Mesenchymal stem cell (in vitro differentiated cells and primary cell): ENCODE results near the gene PNMT.

ENCODE experiments used
- DNase-seq: peaks from one replicate; pipeline ENCODE4 v3.0.0-alpha.2; 2013
- H2AFZ ChIP-seq: one replicate; pipeline ENCODE4 v1.6.1; 2013; ENCODE audit warnings: low read depth, mild to moderate bottlenecking, control low read depth, inconsistent platforms, low read length, moderate library complexity
- H2AK5ac ChIP-seq: 2 replicates; pipeline ENCODE4 v1.6.1; 2013; ENCODE audit warnings: low read length, moderate library complexity, mild to moderate bottlenecking, inconsistent platforms; ENCODE audit not compliant: severe bottlenecking
- H2BK120ac ChIP-seq: one replicate; pipeline ENCODE4 v1.6.1; 2013; ENCODE audit warnings: low read depth, mild to moderate bottlenecking, inconsistent platforms, low read length, moderate library complexity
- H2BK12ac ChIP-seq, 2 experiments: one replicate each; pipeline ENCODE4 v1.6.1; 2013; ENCODE audit warnings: inconsistent platforms in 2 of 2, low read length in 2 of 2, mild to moderate bottlenecking in 2 of 2, moderate library complexity in 2 of 2, control low read depth in 1 of 2
- H2BK15ac ChIP-seq: one replicate; pipeline ENCODE4 v1.6.1; 2013; ENCODE audit warnings: mild to moderate bottlenecking, low read depth, inconsistent platforms; ENCODE audit not compliant: poor library complexity, severe bottlenecking
- H2BK5ac ChIP-seq: 2 replicates; pipeline ENCODE4 v1.6.1; 2013; ENCODE audit warnings: low read depth, mild to moderate bottlenecking, low read length, control low read depth, inconsistent platforms; ENCODE audit not compliant: poor library complexity, severe bottlenecking
- H3K14ac ChIP-seq, 2 experiments: one replicate each; pipeline ENCODE4 v1.6.1; 2013; ENCODE audit warnings: inconsistent platforms in 2 of 2, low read length in 2 of 2, control low read depth in 1 of 2, mild to moderate bottlenecking in 1 of 2, moderate library complexity in 1 of 2
- H3K18ac ChIP-seq, 2 experiments: one replicate each; pipeline ENCODE4 v1.6.1; 2013; ENCODE audit warnings: inconsistent platforms in 2 of 2, low read length in 2 of 2, control low read depth in 1 of 2, low read depth in 1 of 2, mild to moderate bottlenecking in 1 of 2
- H3K23ac ChIP-seq, 2 experiments: one replicate each; pipeline ENCODE4 v1.6.1; 2013; ENCODE audit warnings: inconsistent platforms in 2 of 2, low read length in 2 of 2, mild to moderate bottlenecking in 2 of 2, moderate library complexity in 2 of 2, control low read depth in 1 of 2
- H3K27ac ChIP-seq: 2 replicates; pipeline ENCODE4 v1.5.1; 2013; ENCODE audit warnings: mild to moderate bottlenecking, moderate library complexity, low read length, control low read depth, inconsistent platforms; ENCODE audit not compliant: poor library complexity, severe bottlenecking
- H3K27me3 ChIP-seq, 2 experiments: 2 replicates each; pipeline versions ENCODE4 v1.6.1 to v1.7.0; 2013; ENCODE audit warnings: low read length in 2 of 2, mild to moderate bottlenecking in 2 of 2, moderate library complexity in 2 of 2, control low read depth in 1 of 2, inconsistent platforms in 1 of 2; ENCODE audit not compliant: control insufficient read depth in 1 of 2, insufficient read depth in 1 of 2
- H3K36me3 ChIP-seq, 2 experiments: 2 replicates each; pipeline versions ENCODE4 v1.6.1 to v1.7.0; 2013; ENCODE audit warnings: low read length in 2 of 2, control low read depth in 1 of 2, inconsistent platforms in 1 of 2, low read depth in 1 of 2, mild to moderate bottlenecking in 1 of 2; ENCODE audit not compliant: insufficient read depth in 2 of 2, control insufficient read depth in 1 of 2
- H3K4ac ChIP-seq, 2 experiments: one replicate each; pipeline ENCODE4 v1.6.1; 2013; ENCODE audit warnings: inconsistent platforms in 2 of 2, low read length in 2 of 2, mild to moderate bottlenecking in 2 of 2, moderate library complexity in 2 of 2, control low read depth in 1 of 2, low read depth in 1 of 2
- H3K4me1 ChIP-seq: 2 replicates; pipeline ENCODE4 v1.6.1; 2013; ENCODE audit warnings: low read depth, low read length, control low read depth; ENCODE audit not compliant: control insufficient read depth, insufficient read depth
- H3K4me2 ChIP-seq: 2 replicates; pipeline ENCODE4 v1.6.1; 2013; ENCODE audit warnings: low read length, mild to moderate bottlenecking, inconsistent platforms; ENCODE audit not compliant: poor library complexity, severe bottlenecking
- H3K4me3 ChIP-seq, 2 experiments: 2 replicates each; pipeline versions ENCODE4 v1.5.1 to v1.7.0; 2013; ENCODE audit warnings: low read length in 2 of 2, mild to moderate bottlenecking in 2 of 2, control low read depth in 1 of 2, low read depth in 1 of 2; ENCODE audit not compliant: insufficient read depth in 1 of 2
- H3K79me1 ChIP-seq: replicated peaks from 2 replicates; pipeline ENCODE4 v1.6.1; 2013; ENCODE audit warnings: mild to moderate bottlenecking, control low read depth, low read length, inconsistent platforms; ENCODE audit not compliant: poor library complexity, severe bottlenecking
- H3K9ac ChIP-seq: 2 replicates; pipeline ENCODE4 v1.7.0; 2013; ENCODE audit warnings: mild to moderate bottlenecking, low read length, moderate library complexity
- H3K9me3 ChIP-seq: 2 replicates; pipeline ENCODE4 v1.7.0; 2013; ENCODE audit warnings: mild to moderate bottlenecking, low read length; ENCODE audit not compliant: control insufficient read depth
- H4K8ac ChIP-seq: one replicate; pipeline ENCODE4 v1.6.1; 2013; ENCODE audit warnings: inconsistent platforms, mild to moderate bottlenecking, low read length, moderate library complexity
- H4K91ac ChIP-seq: one replicate; pipeline ENCODE4 v1.6.1; 2013; ENCODE audit warnings: mild to moderate bottlenecking, low read length, inconsistent platforms
- WGBS: methylation state at CpG from one replicate; pipeline ENCODE4 v1.1.7; 2013; ENCODE audit warnings: mixed read lengths; 5-methylcytosine and 5-hydroxymethylcytosine counted together

Gene PNMT

GRCh38 chr17:39631403-39631802 is 36.9 kb upstream of the PNMT start:
- no peak overlapping the region for H3K18ac ChIP-seq
- no peak overlapping the region for H3K14ac ChIP-seq
- H3K79me1 ChIP-seq: no peaks in the 10 kb centered on the region
- H4K91ac ChIP-seq: no peak overlapping the region
- no peaks in the 10 kb centered on the region for H3K36me3 ChIP-seq
- H3K4me2 ChIP-seq: no peak overlapping the region
- no peak overlapping the region for H4K8ac ChIP-seq
- H3K23ac ChIP-seq: no peak overlapping the region
- no peak overlapping the region for H2AFZ ChIP-seq
- no peak overlapping the region for H3K9ac ChIP-seq
- peaks cover 55 to 60% of the 10 kb centered on the region in 2 experiments for H3K27me3 ChIP-seq
- DNase-seq: no peak
- H2BK5ac ChIP-seq: no peak overlapping the region
- H3K4me3 ChIP-seq: no peak overlapping the region
- H3K9me3 ChIP-seq: no peaks in the 10 kb centered on the region
- H3K27ac ChIP-seq: no peak overlapping the region
- H2BK15ac ChIP-seq: no peak overlapping the region
- H2AK5ac ChIP-seq: no peak overlapping the region
- H3K4me1 ChIP-seq: peaks cover 21% of the 10 kb centered on the region
- H2BK120ac ChIP-seq: no peak overlapping the region
- no peak overlapping the region for H2BK12ac ChIP-seq
- 13% methylated on average over 4 of the region's 6 CpGs for WGBS
- H3K4ac ChIP-seq: no peak overlapping the region

GRCh38 chr17:39632153-39632941 is 35.9 kb upstream of the PNMT start:
- no peak overlapping the region for H2BK12ac ChIP-seq
- H2AFZ ChIP-seq: no peak overlapping the region
- H3K14ac ChIP-seq: no peak overlapping the region
- no peak overlapping the region for H4K8ac ChIP-seq
- H2AK5ac ChIP-seq: no peak overlapping the region
- no peak overlapping the region for H3K9ac ChIP-seq
- H2BK15ac ChIP-seq: no peak overlapping the region
- H3K79me1 ChIP-seq: peaks cover under 1% of the 10 kb centered on the region
- H2BK5ac ChIP-seq: no peak overlapping the region
- H3K27me3 ChIP-seq: peaks cover 49 to 50% of the 10 kb centered on the region in 2 experiments
- H2BK120ac ChIP-seq: no peak overlapping the region
- 67% methylated on average over 13 of the region's 13 CpGs for WGBS
- H3K4me3 ChIP-seq: no peak overlapping the region
- no peaks in the 10 kb centered on the region for H3K9me3 ChIP-seq
- DNase-seq: no peak
- no peak overlapping the region for H3K27ac ChIP-seq
- H3K4ac ChIP-seq: no peak overlapping the region
- peaks cover 14% of the 10 kb centered on the region for H3K4me1 ChIP-seq
- no peak overlapping the region for H4K91ac ChIP-seq
- H3K18ac ChIP-seq: no peak overlapping the region
- H3K23ac ChIP-seq: no peak overlapping the region
- H3K4me2 ChIP-seq: no peak overlapping the region
- H3K36me3 ChIP-seq: no peaks in the 10 kb centered on the region

GRCh38 chr17:39633570-39634183 is 34.6 kb upstream of the PNMT start:
- Histone ChIP-seq H3K9me3 (no peaks in the 10 kb centered on the region), H2AFZ (no peak overlapping the region), H3K23ac (no peak overlapping the region), H3K18ac (no peak overlapping the region), H2BK5ac (no peak overlapping the region), H3K4me2 (no peak overlapping the region), H3K14ac (no peak overlapping the region), H3K4me3 (no peak overlapping the region), H3K27ac (no peak overlapping the region), H2AK5ac (no peak overlapping the region), H2BK12ac (no peak overlapping the region), H4K8ac (no peak overlapping the region), H3K27me3 (peaks cover 36 to 38% of the 10 kb centered on the region in 2 experiments), H3K9ac (no peak overlapping the region), H2BK15ac (no peak overlapping the region), H4K91ac (no peak overlapping the region), H3K36me3 (no peaks in the 10 kb centered on the region), H3K4ac (no peak overlapping the region), H2BK120ac (no peak overlapping the region), H3K4me1 (peaks cover 17% of the 10 kb centered on the region), H3K79me1 (peaks cover 11% of the 10 kb centered on the region)
- 68% methylated on average over 8 of the region's 8 CpGs for WGBS
- no peak for DNase-seq

GRCh38 chr17:39634384-39634871 is 33.8 kb upstream of the PNMT start:
- Histone ChIP-seq H3K4ac (no peak overlapping the region), H3K23ac (no peak overlapping the region), H3K36me3 (no peaks in the 10 kb centered on the region), H3K4me3 (no peak overlapping the region), H2BK15ac (no peak overlapping the region), H2AFZ (no peak overlapping the region), H3K4me1 (peaks cover 19% of the 10 kb centered on the region), H3K9ac (no peak overlapping the region), H2AK5ac (no peak overlapping the region), H3K4me2 (no peak overlapping the region), H3K9me3 (no peaks in the 10 kb centered on the region), H2BK12ac (no peak overlapping the region), H4K91ac (no peak overlapping the region), H3K79me1 (peaks cover 12% of the 10 kb centered on the region), H3K14ac (no peak overlapping the region), H3K27me3 (peaks cover 28 to 30% of the 10 kb centered on the region in 2 experiments), H2BK120ac (no peak overlapping the region), H4K8ac (no peak overlapping the region), H2BK5ac (no peak overlapping the region), H3K18ac (no peak overlapping the region), H3K27ac (no peak overlapping the region)
- WGBS: 100% methylated on average over 1 of the region's 2 CpGs
- peak; percentile 56 for DNase-seq
